Measurements from ENCODE around the gene IFNAR1.
"Not testable (repeated sequence)": the region's sequence is repeated elsewhere in the genome, so short reads cannot be mapped to it uniquely, and the experiment has no call there.

Gene IFNAR1

GRCh38 chr21:33315946-33316710 lies 8.6 kb upstream of the IFNAR1 start:
- no peak for DNase-seq (ENCODE audit: insufficient read length, low spot score)
- no peak for TF ChIP-seq CTCF (IDR thresholded peaks at IDR 0.05; ENCODE audit: insufficient read depth, missing control alignments)
- no peak for FAIRE-seq

- FAIRE-seq, result no peak
- DNase-seq (ENCODE audit: insufficient read length, low spot score), result no peak
- TF ChIP-seq CTCF (IDR thresholded peaks at IDR 0.05; ENCODE audit: insufficient read depth, missing control alignments), result no peak
Measured at GRCh38 chr21:33317145-33317544, 7.6 kb upstream of the IFNAR1 start.

- no peak for TF ChIP-seq CTCF (IDR thresholded peaks at IDR 0.05; ENCODE audit: insufficient read depth, missing control alignments)
- FAIRE-seq (no peak), DNase-seq (ENCODE audit: insufficient read length, low spot score) (no peak)
Measured at GRCh38 chr21:33317786-33318486, 6.8 kb upstream of the IFNAR1 start.

GRCh38 chr21:33321005-33321404 lies 3.8 kb upstream of the IFNAR1 start:
- not testable (repeated sequence) for FAIRE-seq

GRCh38 chr21:33323610-33324009 lies 1.2 kb upstream of the IFNAR1 start:
- DNase-seq (ENCODE audit: insufficient read length, low spot score); FAIRE-seq: not testable (repeated sequence)

More at GRCh38 chr21:33321005-33321404, 3.8 kb upstream of the IFNAR1 start:
- DNase-seq (ENCODE audit: insufficient read length, low spot score), result not testable (repeated sequence)

- FAIRE-seq (no peak), DNase-seq (ENCODE audit: insufficient read length, low spot score) (no peak)
- no peak for TF ChIP-seq CTCF (IDR thresholded peaks at IDR 0.05; ENCODE audit: insufficient read depth, missing control alignments)
Measured at GRCh38 chr21:33325222-33326067, 675 bp downstream of the IFNAR1 start.

GRCh38 chr21:33327326-33327725 lies 2.6 kb downstream of the IFNAR1 start:
- DNase-seq (ENCODE audit: insufficient read length, low spot score) (no peak), FAIRE-seq (no peak)
- no peak for TF ChIP-seq CTCF (IDR thresholded peaks at IDR 0.05; ENCODE audit: insufficient read depth, missing control alignments)

Measured in D721Med (cell line).